Measurements from ENCODE around the gene CHURC1. TPM values are rescaled to one million over a fixed set of nuclear protein-coding genes. Genes with fewer than 3 reads are reported as not detected.
A peak's percentile ranks its signal among the peaks of the same experiment; 100 is the strongest.

Gene CHURC1
- total RNA-seq, 1 experiment from 2014 or later = 52.6 TPM

DNA sequence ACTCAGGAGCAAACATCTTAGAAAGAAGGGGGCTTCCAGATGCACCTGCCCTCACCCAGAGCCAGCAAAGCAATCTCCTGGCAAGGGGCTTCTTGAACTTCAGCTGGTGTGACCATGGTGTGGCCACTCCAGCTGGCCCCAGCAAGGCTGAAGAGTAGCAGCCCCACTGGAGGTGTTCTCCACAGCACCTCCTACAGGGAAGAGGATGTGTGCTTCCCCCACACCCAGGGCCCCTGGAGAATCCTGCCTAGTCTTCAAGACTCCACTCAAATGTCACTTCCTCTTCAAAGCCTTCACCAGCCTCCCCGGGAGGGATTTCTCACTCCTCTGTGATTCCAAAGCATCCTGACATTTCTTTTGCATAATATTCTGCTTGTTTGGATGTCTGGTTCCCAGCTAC, 49.4 kb downstream of the CHURC1 start:
- H3K9me3 ChIP-seq = no peaks in the 10 kb centered on the region
- TF ChIP-seq, protein P1, sequence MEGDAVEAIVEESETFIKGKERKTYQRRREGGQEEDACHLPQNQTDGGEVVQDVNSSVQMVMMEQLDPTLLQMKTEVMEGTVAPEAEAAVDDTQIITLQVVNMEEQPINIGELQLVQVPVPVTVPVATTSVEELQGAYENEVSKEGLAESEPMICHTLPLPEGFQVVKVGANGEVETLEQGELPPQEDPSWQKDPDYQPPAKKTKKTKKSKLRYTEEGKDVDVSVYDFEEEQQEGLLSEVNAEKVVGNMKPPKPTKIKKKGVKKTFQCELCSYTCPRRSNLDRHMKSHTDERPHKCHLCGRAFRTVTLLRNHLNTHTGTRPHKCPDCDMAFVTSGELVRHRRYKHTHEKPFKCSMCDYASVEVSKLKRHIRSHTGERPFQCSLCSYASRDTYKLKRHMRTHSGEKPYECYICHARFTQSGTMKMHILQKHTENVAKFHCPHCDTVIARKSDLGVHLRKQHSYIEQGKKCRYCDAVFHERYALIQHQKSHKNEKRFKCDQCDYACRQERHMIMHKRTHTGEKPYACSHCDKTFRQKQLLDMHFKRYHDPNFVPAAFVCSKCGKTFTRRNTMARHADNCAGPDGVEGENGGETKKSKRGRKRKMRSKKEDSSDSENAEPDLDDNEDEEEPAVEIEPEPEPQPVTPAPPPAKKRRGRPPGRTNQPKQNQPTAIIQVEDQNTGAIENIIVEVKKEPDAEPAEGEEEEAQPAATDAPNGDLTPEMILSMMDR (IDR thresholded peaks at IDR 0.05; ENCODE audit: insufficient read depth in 1 of 2, low read depth in 1 of 2, low read length in 1 of 2, severe bottlenecking in 1 of 2, unreplicated experiment in 1 of 2) = no peak
- H3K36me3 ChIP-seq (ENCODE audit: control insufficient read depth, insufficient read depth, low read length) = no peaks in the 10 kb centered on the region; the same call in 1 of the 2 replicates
- H3K4me3 Mint-ChIP-seq (ENCODE audit: unreplicated experiment) = no peak overlapping the region
- H3K36me3 Mint-ChIP-seq (ENCODE audit: insufficient read depth, unreplicated experiment) = peaks cover 28% of the 10 kb centered on the region
- intact Hi-C loops (cut with micrococcal nuclease; ENCODE audit: unreplicated experiment) = no loop called here
- BruUV-seq (replicated peaks) = no TSS peak
- H3K4me3 ChIP-seq (ENCODE audit: low read depth, low read length) = no peak overlapping the region
- DNase-seq = no peak
- no peak overlapping the region for H3K27ac Mint-ChIP-seq (ENCODE audit: unreplicated experiment)
- H3K4me1 ChIP-seq = peaks cover 10% of the 10 kb centered on the region; the same call in 1 of the 2 replicates
- no peaks in the 10 kb centered on the region for H3K9me3 Mint-ChIP-seq (ENCODE audit: unreplicated experiment)
- H3K4me1 Mint-ChIP-seq (ENCODE audit: low read depth, unreplicated experiment) = peaks cover 17% of the 10 kb centered on the region
- ChIA-PET CTCF (no interaction called here), POLR2A (no interaction called here)
- no peaks in the 10 kb centered on the region for H3K27me3 Mint-ChIP-seq (ENCODE audit: insufficient read depth, unreplicated experiment)
- H3K27me3 ChIP-seq (replicated peaks; ENCODE audit: control insufficient read depth, insufficient read depth, low read length) = no peaks in the 10 kb centered on the region

DNA sequence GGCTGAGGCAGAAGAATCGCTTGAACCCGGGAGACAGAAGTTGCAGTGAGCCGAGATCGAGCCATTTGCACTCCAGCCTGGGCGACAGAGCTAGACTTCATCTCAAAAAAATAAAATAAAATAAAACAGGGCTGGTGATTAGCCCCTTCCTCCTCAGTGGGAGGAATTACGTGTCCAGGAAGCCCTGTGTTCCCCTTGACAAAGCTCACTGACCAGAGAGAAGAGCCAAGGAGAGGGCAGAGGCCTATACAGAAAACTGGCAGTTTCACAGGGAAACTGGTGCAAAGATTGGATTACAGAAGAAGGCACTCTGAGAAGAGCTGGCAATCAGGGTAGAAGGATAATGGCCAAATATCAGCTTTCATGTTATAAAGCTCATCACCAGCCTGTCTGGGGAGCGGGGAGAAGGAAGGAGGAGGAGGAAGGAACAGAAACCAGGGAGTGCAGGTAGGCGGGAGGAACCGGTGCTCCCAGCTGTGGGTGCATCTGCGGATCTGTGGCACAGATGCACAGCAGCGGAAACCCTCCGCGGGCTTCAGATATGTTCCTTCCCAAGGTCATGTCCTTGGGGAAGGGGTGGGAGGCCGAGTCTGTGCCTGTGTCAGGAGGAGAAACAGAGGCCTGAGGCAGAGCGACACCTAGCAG, 51.2 kb downstream of the CHURC1 start:
- no peaks in the 10 kb centered on the region; the same call in 1 of the 2 replicates for H3K36me3 ChIP-seq (ENCODE audit: control insufficient read depth, insufficient read depth, low read length)
- intact Hi-C loops (cut with micrococcal nuclease; ENCODE audit: unreplicated experiment) = no loop called here
- H3K27me3 Mint-ChIP-seq (ENCODE audit: insufficient read depth, unreplicated experiment) = no peaks in the 10 kb centered on the region
- no TSS peak for BruUV-seq (replicated peaks)
- no peak overlapping the region for H3K27ac Mint-ChIP-seq (ENCODE audit: unreplicated experiment)
- CTCF ChIA-PET = no interaction called here
- no peak overlapping the region for H3K4me3 Mint-ChIP-seq (ENCODE audit: unreplicated experiment)
- H3K27me3 ChIP-seq (replicated peaks; ENCODE audit: control insufficient read depth, insufficient read depth, low read length) = no peaks in the 10 kb centered on the region
- H3K4me1 ChIP-seq = peaks cover 14% of the 10 kb centered on the region
- no peaks in the 10 kb centered on the region for H3K9me3 ChIP-seq
- TF ChIP-seq, protein P1 (IDR thresholded peaks at IDR 0.05; ENCODE audit: insufficient read depth in 1 of 2, low read depth in 1 of 2, low read length in 1 of 2, severe bottlenecking in 1 of 2, unreplicated experiment in 1 of 2) = no peak
- H3K4me3 ChIP-seq (ENCODE audit: low read depth, low read length) = no peak overlapping the region
- peaks cover 29% of the 10 kb centered on the region for H3K36me3 Mint-ChIP-seq (ENCODE audit: insufficient read depth, unreplicated experiment)
- no peaks in the 10 kb centered on the region for H3K9me3 Mint-ChIP-seq (ENCODE audit: unreplicated experiment)
- POLR2A ChIA-PET = no interaction called here
- no peak for DNase-seq
- peaks cover 21% of the 10 kb centered on the region for H3K4me1 Mint-ChIP-seq (ENCODE audit: low read depth, unreplicated experiment)

DNA sequence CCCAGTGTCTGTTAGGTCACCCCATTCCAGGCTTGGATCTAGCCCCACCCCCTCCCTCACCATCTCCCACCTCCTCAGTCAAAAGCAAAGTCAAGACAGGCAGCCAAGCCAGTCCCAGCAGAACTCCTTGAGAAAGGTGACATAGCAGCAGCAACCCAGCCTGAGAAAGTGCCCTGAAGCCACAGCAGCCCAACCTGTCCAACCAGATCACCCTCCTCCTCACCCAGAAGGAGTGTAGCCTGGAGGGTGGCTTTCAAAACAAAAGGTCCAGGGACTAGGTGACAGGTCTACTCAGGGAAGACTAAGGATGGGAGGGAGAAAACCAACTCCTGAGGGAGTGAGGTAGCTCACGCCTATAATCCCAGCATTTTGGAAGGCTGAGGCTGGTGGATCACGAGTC, 52.7 kb downstream of the CHURC1 start:
- Histone ChIP-seq H3K4me1 (peaks cover 23% of the 10 kb centered on the region), H3K27me3 (replicated peaks; ENCODE audit: control insufficient read depth, insufficient read depth, low read length) (no peaks in the 10 kb centered on the region), H3K36me3 (ENCODE audit: control insufficient read depth, insufficient read depth, low read length) (no peaks in the 10 kb centered on the region; the same call in 1 of the 2 replicates), H3K4me3 (ENCODE audit: low read depth, low read length) (no peak overlapping the region), H3K9me3 (no peaks in the 10 kb centered on the region)
- Mint-ChIP-seq H3K27ac (ENCODE audit: unreplicated experiment) (peak overlapping the region; percentile 48), H3K4me1 (ENCODE audit: low read depth, unreplicated experiment) (peaks cover 18% of the 10 kb centered on the region), H3K9me3 (ENCODE audit: unreplicated experiment) (no peaks in the 10 kb centered on the region), H3K4me3 (ENCODE audit: unreplicated experiment) (peak overlapping the region; percentile 15), H3K27me3 (ENCODE audit: insufficient read depth, unreplicated experiment) (no peaks in the 10 kb centered on the region), H3K36me3 (ENCODE audit: insufficient read depth, unreplicated experiment) (peaks cover 29% of the 10 kb centered on the region)
- TF ChIP-seq, protein P1 (IDR thresholded peaks at IDR 0.05; ENCODE audit: insufficient read depth in 1 of 2, low read depth in 1 of 2, low read length in 1 of 2, severe bottlenecking in 1 of 2, unreplicated experiment in 1 of 2) = no peak
- ChIA-PET CTCF (interaction anchor here (0.6 to 0.7 kb wide), 2 partner anchors 14 to 41 kb away, joined by 3 to 6 read pairs; no protein-coding TSS in a partner anchor), POLR2A (no interaction called here)
- BruUV-seq (replicated peaks) = no TSS peak
- intact Hi-C loops (cut with micrococcal nuclease; ENCODE audit: unreplicated experiment) = loop anchor here (2.0 kb wide), 2 partner anchors 16 to 28 kb away; no protein-coding TSS in a partner anchor
- DNase-seq = peak; percentile 80 to 83
